ENCODE measurements around the gene PDCD2L. TPM values are rescaled to one million over a fixed set of nuclear protein-coding genes. Genes with fewer than 3 reads are reported as not detected.

Gene PDCD2L
- polyA plus RNA-seq, 1 experiment, result 9.3 TPM

DNA sequence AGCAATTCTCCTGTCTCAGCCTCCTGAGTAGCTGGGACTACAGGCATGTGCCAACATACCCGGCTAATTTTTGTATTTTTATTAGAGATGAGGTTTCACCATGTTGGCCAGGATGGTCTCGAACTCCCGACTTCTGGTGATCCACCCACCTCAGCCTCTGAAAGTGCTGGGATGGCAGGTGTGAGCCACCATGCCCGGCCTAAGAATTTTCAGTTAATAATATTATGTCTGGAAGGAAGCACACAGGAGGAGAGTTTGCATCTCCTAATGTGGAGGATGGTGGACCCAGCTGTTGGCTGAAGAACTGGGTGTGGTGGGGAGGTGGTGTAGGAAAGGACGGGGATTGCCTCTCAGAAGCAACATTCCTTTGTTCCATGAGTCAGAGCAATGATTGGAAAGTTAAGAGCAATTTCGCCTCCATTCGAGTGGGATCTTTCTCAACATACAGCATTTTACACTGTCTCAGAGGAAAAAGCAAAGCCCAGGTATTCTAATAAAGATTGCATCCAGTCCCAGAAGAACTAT is 11.9 kb downstream of the PDCD2L start:
- Histone ChIP-seq H3K4me3 (ENCODE audit: low read depth, low read length) (no peak overlapping the region), H3K36me3 (ENCODE audit: control insufficient read depth, insufficient read depth, low read length) (peaks cover 2% of the 10 kb centered on the region; the same call in 1 of the 2 replicates), H3K27me3 (ENCODE audit: control insufficient read depth, insufficient read depth, low read length) (no peaks in the 10 kb centered on the region)
- TF ChIP-seq, protein P1, sequence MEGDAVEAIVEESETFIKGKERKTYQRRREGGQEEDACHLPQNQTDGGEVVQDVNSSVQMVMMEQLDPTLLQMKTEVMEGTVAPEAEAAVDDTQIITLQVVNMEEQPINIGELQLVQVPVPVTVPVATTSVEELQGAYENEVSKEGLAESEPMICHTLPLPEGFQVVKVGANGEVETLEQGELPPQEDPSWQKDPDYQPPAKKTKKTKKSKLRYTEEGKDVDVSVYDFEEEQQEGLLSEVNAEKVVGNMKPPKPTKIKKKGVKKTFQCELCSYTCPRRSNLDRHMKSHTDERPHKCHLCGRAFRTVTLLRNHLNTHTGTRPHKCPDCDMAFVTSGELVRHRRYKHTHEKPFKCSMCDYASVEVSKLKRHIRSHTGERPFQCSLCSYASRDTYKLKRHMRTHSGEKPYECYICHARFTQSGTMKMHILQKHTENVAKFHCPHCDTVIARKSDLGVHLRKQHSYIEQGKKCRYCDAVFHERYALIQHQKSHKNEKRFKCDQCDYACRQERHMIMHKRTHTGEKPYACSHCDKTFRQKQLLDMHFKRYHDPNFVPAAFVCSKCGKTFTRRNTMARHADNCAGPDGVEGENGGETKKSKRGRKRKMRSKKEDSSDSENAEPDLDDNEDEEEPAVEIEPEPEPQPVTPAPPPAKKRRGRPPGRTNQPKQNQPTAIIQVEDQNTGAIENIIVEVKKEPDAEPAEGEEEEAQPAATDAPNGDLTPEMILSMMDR (IDR thresholded peaks at IDR 0.05; ENCODE audit: insufficient read depth, low read depth, low read length), result no peak
- CTCF ChIA-PET, result interaction anchor here (0.6 kb wide), 1 partner anchor 1083 kb away, joined by 3 read pairs; no protein-coding TSS in a partner anchor
- POLR2A ChIA-PET, result no interaction called here
- no peak for DNase-seq (ENCODE audit: low read depth)

DNA sequence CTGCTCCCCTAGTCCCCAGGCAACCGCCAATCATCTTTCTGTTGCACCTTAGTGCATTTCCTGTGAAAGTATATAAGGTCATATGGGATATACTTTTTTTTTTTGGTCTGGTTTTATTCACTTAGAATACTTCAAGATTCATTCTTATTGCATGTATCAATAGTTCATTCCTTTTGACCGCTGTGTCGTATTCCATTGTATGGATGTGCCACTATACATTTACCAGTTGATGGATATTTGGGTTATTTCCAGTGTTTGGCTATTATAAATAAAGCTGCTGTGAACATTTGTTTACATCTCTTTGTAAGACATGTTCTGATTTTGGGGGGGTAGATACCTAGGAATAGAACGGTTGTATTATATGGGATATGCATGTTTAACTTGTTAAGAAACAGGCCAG is 14.1 kb downstream of the PDCD2L start:
- ChIA-PET CTCF (no interaction called here), POLR2A (no interaction called here)
- Histone ChIP-seq H3K4me3 (ENCODE audit: low read depth, low read length) (no peak overlapping the region), H3K27me3 (ENCODE audit: control insufficient read depth, insufficient read depth, low read length) (no peaks in the 10 kb centered on the region), H3K36me3 (ENCODE audit: control insufficient read depth, insufficient read depth, low read length) (no peaks in the 10 kb centered on the region; the same call in 1 of the 2 replicates)
- no peak for DNase-seq (ENCODE audit: low read depth)
- TF ChIP-seq, protein P1 (IDR thresholded peaks at IDR 0.05; ENCODE audit: insufficient read depth, low read depth, low read length), result no peak

DNA sequence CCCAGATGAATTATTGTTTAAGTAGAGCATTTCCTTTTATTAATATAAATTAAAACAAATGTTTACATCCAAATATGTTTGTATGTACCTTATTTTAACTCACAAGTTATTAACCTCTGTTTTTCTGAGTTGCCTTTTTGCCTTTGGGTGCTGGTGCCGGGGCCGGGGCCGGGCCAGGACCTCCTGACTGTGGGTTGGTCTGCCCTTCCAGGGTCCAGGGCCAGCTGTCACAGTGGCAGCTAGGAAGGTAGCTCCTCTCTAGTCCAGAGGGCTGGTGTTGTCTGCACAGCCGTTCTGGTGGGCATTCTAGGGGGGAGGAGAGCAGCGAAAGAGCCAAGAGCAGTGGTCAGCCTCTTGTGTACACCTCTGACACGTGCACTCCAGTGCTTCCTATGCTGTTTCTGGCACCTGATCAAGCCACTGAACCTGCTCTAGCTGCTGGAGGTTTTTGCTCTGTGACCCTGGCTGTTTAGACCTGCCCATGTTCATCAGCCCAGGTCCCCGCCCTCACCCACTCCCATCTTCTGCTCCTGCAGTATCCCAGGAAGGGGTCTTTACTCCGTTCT is 22.0 kb downstream of the PDCD2L start:
- no peak for DNase-seq (ENCODE audit: low read depth)
- TF ChIP-seq, protein P1 (IDR thresholded peaks at IDR 0.05; ENCODE audit: insufficient read depth, low read depth, low read length), result no peak
- Histone ChIP-seq H3K27me3 (ENCODE audit: control insufficient read depth, insufficient read depth, low read length) (no peaks in the 10 kb centered on the region), H3K36me3 (ENCODE audit: control insufficient read depth, insufficient read depth, low read length) (peaks cover 3% of the 10 kb centered on the region), H3K4me3 (ENCODE audit: low read depth, low read length) (no peak overlapping the region)
- ChIA-PET POLR2A (no interaction called here), CTCF (interaction anchor here (0.7 to 1.9 kb wide), 2 partner anchors 9 to 15 kb away, joined by 3 to 4 read pairs; no protein-coding TSS in a partner anchor)

DNA sequence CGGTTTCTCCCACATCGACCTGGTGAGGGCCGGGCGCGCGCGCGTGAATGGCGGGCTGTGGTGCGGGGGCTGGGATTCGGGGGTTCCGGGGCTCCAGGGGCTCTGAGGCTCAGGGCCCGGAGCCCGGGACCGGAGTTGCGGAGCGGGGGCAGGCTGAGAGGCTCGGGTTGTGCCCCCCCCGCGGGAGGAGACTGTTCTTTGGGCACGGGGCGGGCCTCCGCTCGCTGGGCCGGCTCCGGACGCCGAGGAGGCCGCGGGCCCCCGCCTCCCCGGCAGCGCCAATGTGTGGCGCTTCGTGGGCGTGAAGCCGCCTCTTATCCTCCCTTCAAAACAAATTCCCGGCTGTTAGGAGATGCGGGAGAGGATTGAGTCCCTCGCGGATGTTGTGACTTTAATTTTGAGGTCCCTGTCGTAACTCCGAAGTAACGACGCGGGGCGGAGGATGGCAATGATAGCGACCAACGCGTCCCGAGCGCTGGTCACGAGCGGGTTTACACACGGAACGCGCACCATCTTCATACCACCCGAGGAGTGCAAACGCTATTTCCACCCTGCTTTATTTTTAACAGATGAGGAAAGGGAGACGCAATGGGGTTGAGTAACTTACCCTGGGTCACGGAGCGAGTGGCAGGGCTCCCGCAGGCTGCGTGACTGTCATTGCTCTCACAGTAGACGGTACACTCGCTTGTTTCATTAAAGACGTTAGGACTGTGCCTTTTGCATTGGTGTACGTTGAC is 24.5 kb downstream of the PDCD2L start:
- CTCF ChIA-PET, result no interaction called here
- no peak for DNase-seq (ENCODE audit: low read depth)
- peak overlapping the region; percentile 68 for H3K4me3 ChIP-seq (ENCODE audit: low read depth, low read length)
- H3K27me3 ChIP-seq (ENCODE audit: control insufficient read depth, insufficient read depth, low read length), result no peaks in the 10 kb centered on the region
- TF ChIP-seq, protein P1 (IDR thresholded peaks at IDR 0.05; ENCODE audit: insufficient read depth, low read depth, low read length), result no peak
- POLR2A ChIA-PET, result interaction anchor here (0.6 to 1.0 kb wide), 2 partner anchors 32 to 58 kb away, joined by 4 to 9 read pairs; no protein-coding TSS in a partner anchor
- peaks cover 6% of the 10 kb centered on the region for H3K36me3 ChIP-seq (ENCODE audit: control insufficient read depth, insufficient read depth, low read length)

DNA sequence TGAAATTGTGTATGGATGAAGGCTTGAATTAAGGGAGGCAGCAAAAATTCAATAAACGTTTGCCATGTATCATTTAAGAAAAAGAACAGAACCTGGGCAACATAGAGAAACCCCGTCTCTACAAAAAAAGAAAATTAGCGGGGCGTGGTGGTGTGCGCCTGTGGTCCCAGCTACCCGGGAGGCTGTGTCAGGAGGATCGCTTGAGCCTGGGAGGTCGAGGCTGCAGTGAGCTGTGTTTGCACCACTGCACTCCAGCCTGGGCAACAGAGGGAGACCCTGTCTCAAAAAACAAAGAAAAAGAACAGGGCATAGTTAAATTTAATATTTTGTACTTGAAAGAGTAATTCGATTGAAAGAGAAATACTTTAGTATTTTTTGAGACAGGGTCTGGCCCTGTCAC is 25.4 kb downstream of the PDCD2L start:
- POLR2A ChIA-PET, result no interaction called here
- CTCF ChIA-PET, result interaction anchor here (0.8 to 1.6 kb wide), 3 partner anchors 14 to 62 kb away, joined by 3 to 18 read pairs (median 3); no protein-coding TSS in a partner anchor
- no peak for DNase-seq (ENCODE audit: low read depth)
- TF ChIP-seq, protein P1 (IDR thresholded peaks at IDR 0.05; ENCODE audit: insufficient read depth, low read depth, low read length), result no peak
- Histone ChIP-seq H3K27me3 (ENCODE audit: control insufficient read depth, insufficient read depth, low read length) (no peaks in the 10 kb centered on the region), H3K36me3 (ENCODE audit: control insufficient read depth, insufficient read depth, low read length) (peaks cover 7% of the 10 kb centered on the region), H3K4me3 (ENCODE audit: low read depth, low read length) (peak overlapping the region; percentile 68)
